ENCODE measurements around the gene SSB. TPM values are rescaled to one million over a fixed set of nuclear protein-coding genes. Genes with fewer than 3 reads are reported as not detected.
"Not testable (repeated sequence)": the region's sequence is repeated elsewhere in the genome, so short reads cannot be mapped to it uniquely, and the experiment has no call there.

SSB gene
- total RNA-seq, 2 experiments from 2014 or later: 83.4 to 84.6 TPM

- peaks cover 6% of the 10 kb centered on the region for H3K4me1 Mint-ChIP-seq
- H3K27ac Mint-ChIP-seq: no peak overlapping the region
- no peak overlapping the region for H3K4me3 Mint-ChIP-seq
- H3K9me3 Mint-ChIP-seq: peaks cover 8% of the 10 kb centered on the region
- no peak for DNase-seq
- no peaks in the 10 kb centered on the region for H3K27me3 Mint-ChIP-seq
- POLR2A ChIA-PET: no interaction called here
- ATAC-seq (ENCODE audit: low read depth): no peak
- peaks cover 33% of the 10 kb centered on the region for H3K36me3 Mint-ChIP-seq
These were observed 54.5 kb downstream of the SSB start for GRCh38 chr2:169853041-169853668.

GRCh38 chr2:169855281-169856258 is 56.9 kb downstream of the SSB start:
- H3K27me3 Mint-ChIP-seq, H3K9me3 Mint-ChIP-seq, POLR2A ChIA-PET: not testable (repeated sequence)

GRCh38 chr2:169859423-169859822 is 60.8 kb downstream of the SSB start:
- Mint-ChIP-seq H3K36me3 (peaks cover 22% of the 10 kb centered on the region), H3K4me1 (peaks cover 1% of the 10 kb centered on the region), H3K4me3 (no peak overlapping the region), H3K27ac (no peak overlapping the region), H3K27me3 (no peaks in the 10 kb centered on the region), H3K9me3 (peaks cover 1% of the 10 kb centered on the region)
- POLR2A ChIA-PET: no interaction called here
- no peak for DNase-seq
- ATAC-seq (ENCODE audit: low read depth): no peak

More at GRCh38 chr2:169855281-169856258, 56.9 kb downstream of the SSB start:
- ATAC-seq (ENCODE audit: low read depth); DNase-seq; H3K27ac Mint-ChIP-seq; H3K4me3 Mint-ChIP-seq; H3K4me1 Mint-ChIP-seq: not testable (repeated sequence)
- peaks cover 25% of the 10 kb centered on the region for H3K36me3 Mint-ChIP-seq

GRCh38 chr2:169860149-169860548 is 61.5 kb downstream of the SSB start:
- H3K27ac Mint-ChIP-seq: no peak overlapping the region
- peaks cover 1% of the 10 kb centered on the region for H3K4me1 Mint-ChIP-seq
- no peak overlapping the region for H3K4me3 Mint-ChIP-seq
- peaks cover 18% of the 10 kb centered on the region for H3K36me3 Mint-ChIP-seq
- H3K9me3 Mint-ChIP-seq: peaks cover 1% of the 10 kb centered on the region
- DNase-seq: no peak
- POLR2A ChIA-PET: no interaction called here
- H3K27me3 Mint-ChIP-seq: no peaks in the 10 kb centered on the region
- ATAC-seq (ENCODE audit: low read depth): no peak

Other genes starting within 250 kb of the SSB start
- gene FASTKD1, start 225.0 kb upstream of the SSB start, total RNA-seq: 10 to 100 TPM; 35.0 to 38.8 TPM
- 10 to 100 TPM; 62.4 to 64.4 TPM for gene PPIG, start 214.5 kb upstream of the SSB start, total RNA-seq
- not detected for gene CFAP210, start 104.5 kb upstream of the SSB start, total RNA-seq
- 1 to 10 TPM; 6.0 to 6.3 TPM for gene PHOSPHO2, start 104.4 kb upstream of the SSB start, total RNA-seq
- 1 to 10 TPM; 7.6 to 7.8 TPM for gene KLHL23, start 65.0 kb upstream of the SSB start, total RNA-seq
- gene METTL5, start 26.0 kb downstream of the SSB start, total RNA-seq: 10 to 100 TPM; 57.1 to 62.7 TPM
- gene UBR3, start 28.6 kb downstream of the SSB start, total RNA-seq: 10 to 100 TPM; 23.8 to 26.7 TPM

All from activated naive CD8-positive, alpha-beta T cell treated with anti-CD3 and anti-CD28 coated beads, Interleukin-2, amount 10 ng/mL, durations not matched to agents 7 days and 5 days (primary cell).